NCI-H345 (cell line): ENCODE data around the gene TBXT.

Experiments
- DNase-seq: peaks from one replicate; lab custom pipeline; 2025; lab: John Stamatoyannopoulos, UW

Gene TBXT

DNA sequence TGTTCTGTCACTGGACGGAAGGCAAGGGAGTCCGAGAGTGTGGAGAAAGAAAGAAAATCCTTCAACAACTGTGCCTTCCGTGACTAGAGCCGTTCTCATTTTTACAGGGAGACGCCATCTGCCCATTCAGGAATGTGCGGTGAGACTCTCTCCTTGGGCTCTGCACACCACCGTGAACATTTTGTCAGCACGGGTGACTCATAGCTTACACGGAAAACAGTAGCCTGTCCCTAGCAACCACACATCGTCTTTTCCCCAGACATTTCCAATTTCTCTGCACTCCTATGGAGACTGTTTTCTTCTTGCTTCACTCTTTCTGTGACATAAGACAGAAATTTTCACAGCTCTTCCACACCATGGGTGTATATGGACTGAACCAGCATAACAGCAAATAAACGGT, 55.1 kb downstream of the TBXT start:
- DNase-seq: no peak

DNA sequence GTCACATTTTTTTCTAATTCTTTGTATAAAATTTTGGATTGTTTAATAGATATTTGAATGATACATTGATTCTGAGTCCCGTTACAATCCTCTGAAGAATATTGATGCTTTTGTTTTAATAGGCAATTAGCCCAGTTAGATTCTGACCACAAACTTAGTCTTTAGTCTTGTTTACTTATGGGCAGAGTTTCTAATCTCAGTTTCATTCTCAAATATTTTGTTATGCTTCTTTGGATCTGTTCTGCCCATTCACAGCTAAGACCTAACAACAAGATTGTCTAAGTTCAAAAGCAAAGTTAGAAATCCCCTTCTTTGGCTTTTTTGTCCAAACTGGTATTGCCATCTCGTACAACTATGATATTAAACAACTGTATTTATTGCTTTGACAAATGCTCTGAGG, 58.0 kb downstream of the TBXT start:
- no peak for DNase-seq
